Panc1 (cell line): ENCODE results near the gene YIPF4. TPM values are rescaled to one million over a fixed set of nuclear protein-coding genes. Genes with fewer than 3 reads are reported as not detected.

Experiments used
- ATAC-seq: fragments of 200-7000 bp; cut with Tn5 transposase; 2 replicates; pipeline ENCODE4 v1.9.1; 2020; ENCODE audit warnings: mild to moderate bottlenecking, moderate library complexity
- BruUV-seq: library from RNA; stranded (reverse); fragments of 400-500 nt; replicated peaks from 2 replicates; lab custom pipeline; 2021; lab: Mats Ljungman, UMichigan
- CTCF ChIA-PET: fragments of 300-600 bp; sonication (Branson Sonifier 250); formaldehyde crosslinking; loops from one replicate; lab custom pipeline; 2022; ENCODE audit warnings: antibody characterized with exemption; lab: Charles Lee
- POLR2A ChIA-PET: fragments of 300-600 bp; sonication (Branson Sonifier 250); formaldehyde crosslinking; loops from one replicate; lab custom pipeline; 2022; ENCODE audit warnings: antibody characterized with exemption; lab: Charles Lee
- DNase-seq: peaks from one replicate; pipeline ENCODE4 v3.0.0-alpha.2; 2010; ENCODE audit warnings: low read depth, low spot score
- H3K27ac ChIP-seq: 2 replicates; pipeline ENCODE4 v1.5.1; 2011; ENCODE audit warnings: mild to moderate bottlenecking, low read length, inconsistent platforms
- H3K27me3 ChIP-seq: fragments of 200-500 bp; sonication (Bioruptor generic); 2 replicates; pipeline ENCODE4 v1.6.0; 2014; ENCODE audit warnings: low read length, inconsistent platforms; ENCODE audit not compliant: control insufficient read depth, insufficient read depth
- H3K36me3 ChIP-seq: fragments of 200-500 bp; sonication (Bioruptor generic); 2 replicates; pipeline ENCODE4 v1.5.1; 2014; ENCODE audit warnings: inconsistent platforms, mild to moderate bottlenecking, low read length, moderate library complexity; ENCODE audit not compliant: control insufficient read depth, insufficient read depth
- H3K4me1 ChIP-seq: 2 replicates; pipeline ENCODE4 v1.5.1; 2011; ENCODE audit warnings: inconsistent platforms, mild to moderate bottlenecking, low read length, moderate library complexity; ENCODE audit not compliant: control insufficient read depth, insufficient read depth
- H3K4me3 ChIP-seq, 2 experiments: 2 replicates each; pipeline ENCODE4 v1.5.1; 2011 to 2012; ENCODE audit warnings: low read depth in 2 of 2, low read length in 2 of 2, mild to moderate bottlenecking in 2 of 2, inconsistent platforms in 1 of 2, moderate library complexity in 1 of 2
- H3K9me3 ChIP-seq: fragments of 200-500 bp; sonication (Bioruptor generic); 2 replicates; pipeline ENCODE4 v1.5.1; 2014; ENCODE audit warnings: low read depth, mild to moderate bottlenecking, inconsistent platforms, low read length, moderate library complexity; ENCODE audit not compliant: control insufficient read depth, insufficient read depth
- POLR2AphosphoS5 ChIP-seq: IDR thresholded peaks from 2 replicates; pipeline ENCODE4 v1.6.1; 2012; ENCODE audit warnings: mild to moderate bottlenecking, low read depth, low read length, moderate library complexity
- SIN3A ChIP-seq: IDR thresholded peaks from 2 replicates; pipeline ENCODE4 v1.6.1; 2012; ENCODE audit warnings: low read depth, mild to moderate bottlenecking, low read length, moderate library complexity, borderline replicate concordance; ENCODE audit not compliant: insufficient read depth
- TCF7L2 ChIP-seq: IDR thresholded peaks from 2 replicates; pipeline ENCODE4 v1.6.1; 2011; ENCODE audit warnings: mild to moderate bottlenecking, low read depth, low read length, inconsistent platforms
- in situ Hi-C: cut with HindIII; loops from 2 replicates; pipeline ENCODE4 v1.10.0; 2016; ENCODE audit warnings: low sequenced_read_pairs, low pct_unique_long_range_greater_than_20kb
- intact Hi-C: fragments of 100-400 bp; cut with micrococcal nuclease; formaldehyde crosslinking; loops from one replicate; pipeline ENCODE4 v1.10.0; 2022; ENCODE audit not compliant: unreplicated experiment
- total RNA-seq: library from RNA; stranded (reverse); gene quantifications from one replicate; pipeline ENCODE4 v1.2.1, GENCODE V29; 2021; ENCODE audit not compliant: unreplicated experiment
- TF ChIP-seq, protein P1 (sequence below), 2 experiments: IDR thresholded peaks; 2 replicates each; pipeline ENCODE4 v1.6.1; 2011 to 2012; ENCODE audit warnings: low read depth in 2 of 2, control low read depth in 1 of 2, low read length in 1 of 2, mild to moderate bottlenecking in 1 of 2, moderate library complexity in 1 of 2; ENCODE audit not compliant: insufficient read depth in 1 of 2
- TF ChIP-seq, protein P2 (sequence below): fragments of 450-650 bp; IDR thresholded peaks from 2 replicates; pipeline ENCODE4 v1.5.1; 2017; ENCODE audit warnings: mild to moderate bottlenecking

Gene YIPF4
- total RNA-seq, 1 experiment from 2014 or later: 45.9 TPM

DNA sequence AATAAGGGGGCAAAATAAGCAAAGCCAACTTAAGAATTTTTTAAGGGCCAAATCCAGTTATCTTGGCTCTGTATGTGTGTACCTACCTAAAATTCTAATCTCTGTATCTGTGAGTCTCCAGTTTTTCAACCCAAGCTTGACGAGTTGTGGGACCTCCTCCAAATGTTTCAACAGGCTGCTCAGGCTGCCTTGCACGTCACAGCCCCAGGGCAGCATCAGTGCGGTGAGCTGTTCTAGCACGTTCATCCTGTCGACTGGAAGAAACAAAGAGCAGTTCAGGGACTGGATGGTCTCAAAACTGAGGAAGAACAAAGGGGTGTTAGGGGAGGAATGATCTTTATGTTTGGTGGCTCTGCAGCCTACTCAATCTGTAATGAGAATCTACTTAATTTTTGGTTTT, 42.4 kb upstream of the YIPF4 start:
- no peak for TF ChIP-seq TCF7L2
- TF ChIP-seq, protein P1, sequence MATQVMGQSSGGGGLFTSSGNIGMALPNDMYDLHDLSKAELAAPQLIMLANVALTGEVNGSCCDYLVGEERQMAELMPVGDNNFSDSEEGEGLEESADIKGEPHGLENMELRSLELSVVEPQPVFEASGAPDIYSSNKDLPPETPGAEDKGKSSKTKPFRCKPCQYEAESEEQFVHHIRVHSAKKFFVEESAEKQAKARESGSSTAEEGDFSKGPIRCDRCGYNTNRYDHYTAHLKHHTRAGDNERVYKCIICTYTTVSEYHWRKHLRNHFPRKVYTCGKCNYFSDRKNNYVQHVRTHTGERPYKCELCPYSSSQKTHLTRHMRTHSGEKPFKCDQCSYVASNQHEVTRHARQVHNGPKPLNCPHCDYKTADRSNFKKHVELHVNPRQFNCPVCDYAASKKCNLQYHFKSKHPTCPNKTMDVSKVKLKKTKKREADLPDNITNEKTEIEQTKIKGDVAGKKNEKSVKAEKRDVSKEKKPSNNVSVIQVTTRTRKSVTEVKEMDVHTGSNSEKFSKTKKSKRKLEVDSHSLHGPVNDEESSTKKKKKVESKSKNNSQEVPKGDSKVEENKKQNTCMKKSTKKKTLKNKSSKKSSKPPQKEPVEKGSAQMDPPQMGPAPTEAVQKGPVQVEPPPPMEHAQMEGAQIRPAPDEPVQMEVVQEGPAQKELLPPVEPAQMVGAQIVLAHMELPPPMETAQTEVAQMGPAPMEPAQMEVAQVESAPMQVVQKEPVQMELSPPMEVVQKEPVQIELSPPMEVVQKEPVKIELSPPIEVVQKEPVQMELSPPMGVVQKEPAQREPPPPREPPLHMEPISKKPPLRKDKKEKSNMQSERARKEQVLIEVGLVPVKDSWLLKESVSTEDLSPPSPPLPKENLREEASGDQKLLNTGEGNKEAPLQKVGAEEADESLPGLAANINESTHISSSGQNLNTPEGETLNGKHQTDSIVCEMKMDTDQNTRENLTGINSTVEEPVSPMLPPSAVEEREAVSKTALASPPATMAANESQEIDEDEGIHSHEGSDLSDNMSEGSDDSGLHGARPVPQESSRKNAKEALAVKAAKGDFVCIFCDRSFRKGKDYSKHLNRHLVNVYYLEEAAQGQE (IDR thresholded peaks at IDR 0.05; ENCODE audit: insufficient read depth in 1 of 2, low read depth in 2 of 2, low read length in 1 of 2): no peak
- no peak for TF ChIP-seq SIN3A
- no peak for TF ChIP-seq POLR2AphosphoS5
- TF ChIP-seq, protein P2, sequence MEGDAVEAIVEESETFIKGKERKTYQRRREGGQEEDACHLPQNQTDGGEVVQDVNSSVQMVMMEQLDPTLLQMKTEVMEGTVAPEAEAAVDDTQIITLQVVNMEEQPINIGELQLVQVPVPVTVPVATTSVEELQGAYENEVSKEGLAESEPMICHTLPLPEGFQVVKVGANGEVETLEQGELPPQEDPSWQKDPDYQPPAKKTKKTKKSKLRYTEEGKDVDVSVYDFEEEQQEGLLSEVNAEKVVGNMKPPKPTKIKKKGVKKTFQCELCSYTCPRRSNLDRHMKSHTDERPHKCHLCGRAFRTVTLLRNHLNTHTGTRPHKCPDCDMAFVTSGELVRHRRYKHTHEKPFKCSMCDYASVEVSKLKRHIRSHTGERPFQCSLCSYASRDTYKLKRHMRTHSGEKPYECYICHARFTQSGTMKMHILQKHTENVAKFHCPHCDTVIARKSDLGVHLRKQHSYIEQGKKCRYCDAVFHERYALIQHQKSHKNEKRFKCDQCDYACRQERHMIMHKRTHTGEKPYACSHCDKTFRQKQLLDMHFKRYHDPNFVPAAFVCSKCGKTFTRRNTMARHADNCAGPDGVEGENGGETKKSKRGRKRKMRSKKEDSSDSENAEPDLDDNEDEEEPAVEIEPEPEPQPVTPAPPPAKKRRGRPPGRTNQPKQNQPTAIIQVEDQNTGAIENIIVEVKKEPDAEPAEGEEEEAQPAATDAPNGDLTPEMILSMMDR: no peak
- in situ Hi-C loops: no loop called here
- ChIA-PET CTCF (no interaction called here), POLR2A (no interaction called here)
- BruUV-seq: no TSS peak
- no peaks in the 10 kb centered on the region for H3K27me3 ChIP-seq
- no peak for DNase-seq
- no peak overlapping the region for H3K4me3 ChIP-seq
- H3K27ac ChIP-seq: no peak overlapping the region
- intact Hi-C loops: no loop called here
- H3K9me3 ChIP-seq: peaks cover 8% of the 10 kb centered on the region; the same call in 1 of the 2 replicates
- ATAC-seq: no peak
- H3K4me1 ChIP-seq: no peaks in the 10 kb centered on the region
- no peaks in the 10 kb centered on the region for H3K36me3 ChIP-seq

DNA sequence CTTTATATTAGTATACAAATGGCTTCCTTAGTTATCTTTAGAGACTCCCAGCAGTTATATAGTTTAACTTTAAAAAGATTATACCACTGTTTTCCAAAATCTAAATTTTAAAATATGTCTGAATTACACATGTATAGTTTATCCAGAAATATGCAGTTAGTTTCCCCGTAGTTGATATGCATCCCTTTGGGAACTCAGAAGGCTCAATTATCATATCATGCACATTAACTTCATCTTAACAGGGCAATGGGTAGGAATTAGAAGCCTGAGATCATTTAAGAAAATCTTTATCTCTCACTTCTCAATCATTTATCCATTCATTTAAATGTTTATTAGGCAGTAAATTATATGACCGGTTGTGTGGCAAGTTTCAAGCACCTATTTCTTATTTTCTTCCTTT, 40.2 kb upstream of the YIPF4 start:
- TF ChIP-seq, protein P2: no peak
- TF ChIP-seq SIN3A: no peak
- TF ChIP-seq TCF7L2: no peak
- no peak for TF ChIP-seq POLR2AphosphoS5
- TF ChIP-seq, protein P1 (IDR thresholded peaks at IDR 0.05; ENCODE audit: insufficient read depth in 1 of 2, low read depth in 2 of 2, low read length in 1 of 2): no peak
- ChIA-PET CTCF (no interaction called here), POLR2A (no interaction called here)
- no peak for DNase-seq
- H3K27me3 ChIP-seq: no peaks in the 10 kb centered on the region
- H3K9me3 ChIP-seq: peaks cover 8% of the 10 kb centered on the region; the same call in 1 of the 2 replicates
- in situ Hi-C loops (no loop called here), intact Hi-C loops (no loop called here)
- ATAC-seq: no peak
- no peak overlapping the region for H3K4me3 ChIP-seq
- H3K36me3 ChIP-seq: no peaks in the 10 kb centered on the region
- H3K4me1 ChIP-seq: no peaks in the 10 kb centered on the region
- no peak overlapping the region for H3K27ac ChIP-seq
- BruUV-seq: no TSS peak
